NCI-H187 treated with DMSO at 0.1 percent for 48 hours (cell line): ENCODE results near the gene MVD.
"Not testable (repeated sequence)": the region's sequence is repeated elsewhere in the genome, so short reads cannot be mapped to it uniquely, and the experiment has no call there.

Experiments
- DNase-seq: peaks from one replicate; lab custom pipeline; 2025; lab: John Stamatoyannopoulos, UW

MVD gene

GRCh38 chr16:88624977-88625576, 37.8 kb downstream of the MVD start:
- DNase-seq, result no peak

GRCh38 chr16:88624481-88624880, 38.4 kb downstream of the MVD start:
- no peak for DNase-seq

GRCh38 chr16:88623858-88624257, 39.0 kb downstream of the MVD start:
- no peak for DNase-seq

GRCh38 chr16:88622866-88623265, 40.0 kb downstream of the MVD start:
- DNase-seq, result no peak

GRCh38 chr16:88622125-88622524, 40.8 kb downstream of the MVD start:
- DNase-seq, result no peak

GRCh38 chr16:88619859-88620815, 42.8 kb downstream of the MVD start:
- no peak for DNase-seq

GRCh38 chr16:88618956-88619667, 43.8 kb downstream of the MVD start:
- no peak for DNase-seq

GRCh38 chr16:88618182-88618955, 44.5 kb downstream of the MVD start:
- DNase-seq, result no peak

- DNase-seq, result peak; percentile 31
Measured at GRCh38 chr16:88617268-88618031, 45.4 kb downstream of the MVD start.

- DNase-seq, result no peak
Measured at GRCh38 chr16:88616736-88617135, 46.2 kb downstream of the MVD start.

GRCh38 chr16:88616320-88616719, 46.6 kb downstream of the MVD start:
- DNase-seq, result no peak

- no peak for DNase-seq
Measured at GRCh38 chr16:88614818-88615580, 47.9 kb downstream of the MVD start.

GRCh38 chr16:88613911-88614817, 48.7 kb downstream of the MVD start:
- no peak for DNase-seq

GRCh38 chr16:88613293-88613692, 49.6 kb downstream of the MVD start:
- no peak for DNase-seq

GRCh38 chr16:88610909-88611812, 51.7 kb downstream of the MVD start:
- DNase-seq, result no peak

GRCh38 chr16:88610080-88610479, 52.8 kb downstream of the MVD start:
- DNase-seq, result no peak

GRCh38 chr16:88609426-88609825, 53.5 kb downstream of the MVD start:
- not testable (repeated sequence) for DNase-seq

GRCh38 chr16:88608076-88608475, 54.8 kb downstream of the MVD start:
- no peak for DNase-seq
